Nephron progenitor cell (in vitro differentiated cells): Measurements from ENCODE around the gene GTPBP10.
"Not testable (repeated sequence)": the region's sequence is repeated elsewhere in the genome, so short reads cannot be mapped to it uniquely, and the experiment has no call there.

ENCODE experiments used
- DNase-seq: peaks from one replicate; pipeline ENCODE4 v3.0.0; 2021
- H3K27ac Mint-ChIP-seq: 2 replicates; pipeline ENCODE4 v1.8.0; 2021; ENCODE audit warnings: mild to moderate bottlenecking, moderate library complexity, mixed read lengths
- H3K27me3 Mint-ChIP-seq: 2 replicates; pipeline ENCODE4 v1.8.0; 2021; ENCODE audit warnings: mild to moderate bottlenecking, low read depth, mixed read lengths; ENCODE audit not compliant: poor library complexity
- H3K36me3 Mint-ChIP-seq: 2 replicates; pipeline ENCODE4 v1.8.0; 2021; ENCODE audit warnings: low read depth, mixed read lengths
- H3K4me1 Mint-ChIP-seq: 2 replicates; pipeline ENCODE4 v1.8.0; 2021; ENCODE audit warnings: mixed read lengths
- H3K4me3 Mint-ChIP-seq: 2 replicates; pipeline ENCODE4 v1.8.0; 2021; ENCODE audit warnings: mild to moderate bottlenecking, moderate library complexity, mixed read lengths
- H3K9me3 Mint-ChIP-seq: 2 replicates; pipeline ENCODE4 v1.8.0; 2021; ENCODE audit warnings: mild to moderate bottlenecking, moderate library complexity, mixed read lengths
- TF ChIP-seq, protein P1 (sequence below): fragments of 200-600 bp; sonication (generic); IDR thresholded peaks from 2 replicates; pipeline ENCODE4 v1.5.0; 2021; ENCODE audit warnings: antibody characterized with exemption

GTPBP10 gene

DNA sequence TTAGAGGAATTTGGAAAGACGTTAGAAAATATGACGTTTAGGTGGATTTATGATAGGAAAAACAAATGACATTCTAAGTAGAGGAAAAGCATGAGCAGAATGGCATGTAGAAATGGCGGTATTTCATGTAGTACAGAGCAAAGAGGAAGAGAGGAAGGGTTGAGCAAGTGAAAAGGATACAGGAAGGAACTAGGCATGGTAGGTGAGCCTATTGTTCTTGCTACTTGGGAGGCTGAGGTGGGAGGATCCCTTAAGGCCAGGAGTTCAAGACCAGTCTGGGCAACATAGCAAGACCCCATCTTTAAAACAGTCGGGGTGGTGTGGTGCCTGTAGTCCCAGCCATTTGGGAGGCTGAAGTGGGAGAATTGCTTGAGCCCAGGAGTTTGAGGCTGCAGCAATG lies 1.2 kb downstream of the GTPBP10 start:
- no peaks in the 10 kb centered on the region for H3K27me3 Mint-ChIP-seq
- no peaks in the 10 kb centered on the region for H3K9me3 Mint-ChIP-seq
- H3K4me3 Mint-ChIP-seq: peak overlapping the region; percentile 98
- TF ChIP-seq, protein P1, sequence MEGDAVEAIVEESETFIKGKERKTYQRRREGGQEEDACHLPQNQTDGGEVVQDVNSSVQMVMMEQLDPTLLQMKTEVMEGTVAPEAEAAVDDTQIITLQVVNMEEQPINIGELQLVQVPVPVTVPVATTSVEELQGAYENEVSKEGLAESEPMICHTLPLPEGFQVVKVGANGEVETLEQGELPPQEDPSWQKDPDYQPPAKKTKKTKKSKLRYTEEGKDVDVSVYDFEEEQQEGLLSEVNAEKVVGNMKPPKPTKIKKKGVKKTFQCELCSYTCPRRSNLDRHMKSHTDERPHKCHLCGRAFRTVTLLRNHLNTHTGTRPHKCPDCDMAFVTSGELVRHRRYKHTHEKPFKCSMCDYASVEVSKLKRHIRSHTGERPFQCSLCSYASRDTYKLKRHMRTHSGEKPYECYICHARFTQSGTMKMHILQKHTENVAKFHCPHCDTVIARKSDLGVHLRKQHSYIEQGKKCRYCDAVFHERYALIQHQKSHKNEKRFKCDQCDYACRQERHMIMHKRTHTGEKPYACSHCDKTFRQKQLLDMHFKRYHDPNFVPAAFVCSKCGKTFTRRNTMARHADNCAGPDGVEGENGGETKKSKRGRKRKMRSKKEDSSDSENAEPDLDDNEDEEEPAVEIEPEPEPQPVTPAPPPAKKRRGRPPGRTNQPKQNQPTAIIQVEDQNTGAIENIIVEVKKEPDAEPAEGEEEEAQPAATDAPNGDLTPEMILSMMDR: no peak
- no peak overlapping the region for H3K27ac Mint-ChIP-seq
- H3K36me3 Mint-ChIP-seq: peaks cover 19% of the 10 kb centered on the region
- DNase-seq: no peak
- peaks cover 22% of the 10 kb centered on the region for H3K4me1 Mint-ChIP-seq

DNA sequence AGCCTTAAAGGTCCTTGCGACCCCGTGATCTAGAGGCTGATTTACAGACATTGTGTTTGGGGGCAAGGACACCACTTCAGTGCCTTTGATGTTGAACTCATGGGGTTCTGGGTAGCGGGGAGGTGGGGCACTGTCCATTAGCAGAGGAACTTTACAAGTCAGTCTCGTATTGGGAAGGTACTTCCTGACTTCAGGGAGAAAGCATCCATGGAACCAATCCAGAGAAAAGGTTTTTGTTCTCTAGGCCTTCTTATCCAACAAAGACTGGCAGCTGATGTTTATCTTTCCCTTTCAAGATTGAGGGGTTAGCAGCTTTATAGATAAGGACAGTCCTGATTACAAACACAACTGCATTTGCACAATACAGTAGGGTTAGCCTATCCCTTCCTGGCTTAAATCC lies 2.8 kb downstream of the GTPBP10 start:
- TF ChIP-seq, protein P1: no peak
- H3K27ac Mint-ChIP-seq: peak overlapping the region; percentile 90

DNA sequence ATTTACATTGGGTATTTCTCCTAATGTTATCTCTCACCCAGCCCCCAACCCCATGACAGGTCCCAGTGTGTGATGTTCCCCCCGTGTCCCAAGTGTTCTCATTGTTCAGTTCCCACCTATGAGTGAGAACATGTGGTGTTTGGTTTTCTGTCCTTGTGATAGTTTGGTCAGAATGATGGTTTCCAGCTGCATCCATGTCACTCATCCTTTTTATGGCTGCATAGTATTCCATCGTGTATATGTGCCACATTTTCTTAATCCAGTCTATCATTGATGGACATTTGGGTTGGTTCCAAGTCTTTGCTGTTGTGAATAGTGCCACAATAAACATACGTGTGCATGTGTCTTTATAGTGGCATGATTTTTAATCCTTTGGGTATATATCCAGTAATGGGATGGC lies 3.5 kb downstream of the GTPBP10 start:
- H3K9me3 Mint-ChIP-seq, H3K27me3 Mint-ChIP-seq, DNase-seq, H3K27ac Mint-ChIP-seq, H3K4me3 Mint-ChIP-seq: not testable (repeated sequence)
- Mint-ChIP-seq H3K36me3 (peaks cover 31% of the 10 kb centered on the region), H3K4me1 (peaks cover 21% of the 10 kb centered on the region)

More for the DNA sequence above, 2.8 kb downstream of the GTPBP10 start:
- Mint-ChIP-seq H3K4me1 (peaks cover 22% of the 10 kb centered on the region), H3K4me3 (no peak overlapping the region), H3K27me3 (no peaks in the 10 kb centered on the region), H3K9me3 (no peaks in the 10 kb centered on the region), H3K36me3 (peaks cover 28% of the 10 kb centered on the region)
- DNase-seq: no peak

DNA sequence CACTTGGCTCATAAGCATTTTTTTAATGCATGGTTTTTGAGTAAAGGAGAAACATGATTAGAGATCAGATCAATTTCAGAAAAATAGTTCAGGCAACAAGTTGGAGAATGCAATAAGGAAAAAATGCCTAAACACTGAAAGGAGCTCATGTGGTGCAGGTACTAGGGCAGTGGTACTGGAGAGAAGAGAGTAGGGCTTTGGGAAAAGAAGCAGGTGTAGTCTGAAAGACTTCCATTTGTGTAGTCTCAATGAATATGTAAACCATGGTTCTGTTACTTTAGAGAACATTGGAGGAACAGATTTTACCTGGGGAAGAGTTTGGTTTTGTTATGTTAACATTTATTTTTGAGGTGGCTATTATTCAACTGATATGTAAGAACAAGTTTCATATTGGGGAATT lies 5.5 kb downstream of the GTPBP10 start:
- peaks cover 3% of the 10 kb centered on the region for H3K9me3 Mint-ChIP-seq
- H3K4me1 Mint-ChIP-seq: peaks cover 13% of the 10 kb centered on the region
- H3K36me3 Mint-ChIP-seq: peaks cover 49% of the 10 kb centered on the region
- DNase-seq: no peak
- H3K27ac Mint-ChIP-seq: no peak overlapping the region
- H3K4me3 Mint-ChIP-seq: no peak overlapping the region
- TF ChIP-seq, protein P1: no peak
- no peaks in the 10 kb centered on the region for H3K27me3 Mint-ChIP-seq

DNA sequence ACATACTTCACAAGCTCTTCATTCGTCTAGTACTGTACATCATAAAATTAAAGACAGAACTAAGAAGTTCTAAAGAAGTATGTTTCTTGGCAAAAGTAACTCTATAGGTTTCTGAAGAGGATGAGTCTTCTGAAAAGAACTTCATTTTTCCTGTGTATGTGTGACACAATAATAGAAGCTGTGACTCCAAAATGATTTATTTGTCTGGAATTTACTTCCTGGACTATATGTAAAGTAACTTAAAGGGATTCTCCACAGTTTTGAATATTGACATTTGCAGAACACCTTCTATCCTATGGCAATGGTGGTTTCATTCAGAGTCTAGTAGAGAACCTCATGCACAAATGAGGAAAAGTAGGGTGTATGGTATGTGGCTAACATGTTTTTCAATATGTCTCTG lies 36.9 kb downstream of the GTPBP10 start:
- DNase-seq: no peak
- TF ChIP-seq, protein P1: no peak
- no peak overlapping the region for H3K4me3 Mint-ChIP-seq
- peaks cover 77% of the 10 kb centered on the region for H3K36me3 Mint-ChIP-seq
- peaks cover 14% of the 10 kb centered on the region for H3K9me3 Mint-ChIP-seq
- H3K27ac Mint-ChIP-seq: no peak overlapping the region
- no peaks in the 10 kb centered on the region for H3K27me3 Mint-ChIP-seq
- no peaks in the 10 kb centered on the region for H3K4me1 Mint-ChIP-seq

DNA sequence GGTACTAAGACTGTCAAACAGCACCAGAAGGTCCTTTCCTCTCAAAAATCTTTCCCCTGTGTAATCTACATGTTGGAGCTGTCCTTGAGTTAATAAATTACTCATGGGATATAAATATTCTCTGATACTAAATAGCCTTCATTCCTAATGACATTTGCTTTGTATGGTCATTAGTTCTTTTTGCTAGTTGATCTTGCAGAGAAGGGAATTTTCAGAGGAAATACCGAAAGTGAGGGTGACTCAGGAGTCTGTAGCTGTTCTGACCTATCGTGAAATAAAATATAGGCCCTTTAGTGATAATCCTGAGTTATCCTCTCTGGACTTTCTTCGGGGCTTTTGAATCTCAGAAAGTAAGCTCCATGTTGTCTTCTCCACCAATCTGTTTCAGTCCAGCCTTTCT lies 37.3 kb downstream of the GTPBP10 start:
- Mint-ChIP-seq H3K9me3 (peaks cover 14% of the 10 kb centered on the region), H3K4me3 (no peak overlapping the region), H3K36me3 (peaks cover 74% of the 10 kb centered on the region), H3K4me1 (no peaks in the 10 kb centered on the region), H3K27me3 (no peaks in the 10 kb centered on the region), H3K27ac (peak overlapping the region; percentile 21)
- TF ChIP-seq, protein P1: no peak
- DNase-seq: no peak
